Measurements from ENCODE around the gene NPPB. TPM values are rescaled to one million over a fixed set of nuclear protein-coding genes. Genes with fewer than 3 reads are reported as not detected.

Gene NPPB
- total and polyA plus RNA-seq, 9 of the 15 experiments (the other 6 are each of a cell fraction or from before 2014, with no cell fraction given): not detected

GRCh38 chr1:11888206-11888876 lies 29.6 kb upstream of the NPPB start (continued):
- TF ChIP-seq ATF3 (IDR thresholded peaks at IDR 0.05) (no peak), ATF3 (CRISPR knock-in tag; conservative IDR thresholded peaks at IDR 0.05) (no peak), ZNF561 (CRISPR knock-in tag; conservative IDR thresholded peaks at IDR 0.05) (no peak), TCF3 (CRISPR knock-in tag; IDR thresholded peaks at IDR 0.05) (no peak), TRIM25 (IDR thresholded peaks at IDR 0.05; ENCODE audit: borderline replicate concordance) (no peak), MTA3 (IDR thresholded peaks at IDR 0.05; ENCODE audit: borderline replicate concordance) (no peak), E2F5 (CRISPR knock-in tag; IDR thresholded peaks at IDR 0.05) (no peak), MECOM (CRISPR knock-in tag; IDR thresholded peaks at IDR 0.05) (no peak), ZNF174 (CRISPR knock-in tag; IDR thresholded peaks at IDR 0.05) (no peak), USF2 (CRISPR knock-in tag; IDR thresholded peaks at IDR 0.05) (no peak), SAFB2 (IDR thresholded peaks at IDR 0.05; ENCODE audit: borderline replicate concordance, low read depth, low read length, severe bottlenecking) (no peak), HNRNPLL (IDR thresholded peaks at IDR 0.05; ENCODE audit: low read depth, low read length, poor library complexity, severe bottlenecking) (no peak), KDM2B (CRISPR knock-in tag; IDR thresholded peaks at IDR 0.05) (no peak), SNIP1 (IDR thresholded peaks at IDR 0.05; ENCODE audit: low read depth) (no peak), ZC3H4 (CRISPR knock-in tag; IDR thresholded peaks at IDR 0.05; ENCODE audit: borderline replicate concordance) (0 out of 2 replicates have a peak, but pooled peaks have one; percentile 48), MITF (IDR thresholded peaks at IDR 0.05) (no peak), HDAC2 (IDR thresholded peaks at IDR 0.05) (peak; percentile 64), TCF15 (CRISPR knock-in tag; IDR thresholded peaks at IDR 0.05) (no peak), ZFP36 (IDR thresholded peaks at IDR 0.05; ENCODE audit: low read depth, low read length, partially characterized antibody) (peak; percentile 90), CBX1 (IDR thresholded peaks at IDR 0.05; ENCODE audit: low read depth) (no peak), THRAP3 (IDR thresholded peaks at IDR 0.05; ENCODE audit: borderline replicate concordance) (no peak), MAZ (CRISPR knock-in tag; conservative IDR thresholded peaks at IDR 0.05 in 1 of 2, IDR thresholded peaks at IDR 0.05 in 1 of 2) (no peak), RCOR1 (IDR thresholded peaks at IDR 0.05; ENCODE audit: borderline replicate concordance in 1 of 2, low read depth in 2 of 2, low read length in 2 of 2) (0 out of 4 replicates have a peak, but pooled peaks of 1 of the 2 experiments have one; percentile 23)

Measured in K562 (cell line).